ENCODE data around the gene VDAC1. TPM values are rescaled to one million over a fixed set of nuclear protein-coding genes. Genes with fewer than 3 reads are reported as not detected.

Gene VDAC1
- total and polyA plus RNA-seq, 2 donors (not counting 3 experiments of a cell fraction or from before 2014, with no cell fraction given) = 116 to 247 TPM

- intact Hi-C loops (cut with micrococcal nuclease) (no loop called here), dilution Hi-C loops (cut with MboI; ENCODE audit: extremely low pct_ligation_motif_present, low sequenced_read_pairs) (no loop called here)
- no peaks in the 10 kb centered on the region for H3K9me3 ChIP-seq (replicated peaks; ENCODE audit: control insufficient read depth, insufficient read depth, low read length)
- H3K36me3 ChIP-seq (ENCODE audit: control insufficient read depth in 2 of 2, extremely low read depth in 1 of 2, insufficient read depth in 2 of 2, low read length in 2 of 2) = no peaks in the 10 kb centered on the region
- no peaks in the 10 kb centered on the region for H3K9me1 ChIP-seq (replicated peaks; ENCODE audit: control insufficient read depth, extremely low read depth, insufficient read depth, low read length)
- DNase-seq (ENCODE audit: low read depth, low spot score) = no peak
- no peaks in the 10 kb centered on the region for H3K4me1 ChIP-seq (ENCODE audit: control insufficient read depth, extremely low read depth, insufficient read depth, low read length)
- no peaks in the 10 kb centered on the region for H3K79me2 ChIP-seq (ENCODE audit: control insufficient read depth, insufficient read depth, low read length)
- TF ChIP-seq MYC (IDR thresholded peaks at IDR 0.05; ENCODE audit: low read depth, low read length) (no peak), EZH2 (IDR thresholded peaks at IDR 0.05; ENCODE audit: borderline replicate concordance, low read depth, low read length, severe bottlenecking) (no peak), FOS (IDR thresholded peaks at IDR 0.05; ENCODE audit: borderline replicate concordance, insufficient read depth, low read length) (no peak), JUN (IDR thresholded peaks at IDR 0.05; ENCODE audit: borderline replicate concordance, insufficient read depth, insufficient read length, low read depth) (no peak), POLR2A (IDR thresholded peaks at IDR 0.05; ENCODE audit: low read depth, low read length) (no peak)
- H4K20me1 ChIP-seq (replicated peaks; ENCODE audit: control insufficient read depth, extremely low read depth, insufficient read depth, low read length) = no peaks in the 10 kb centered on the region
- peaks cover 0 to 2% of the 10 kb centered on the region in 2 experiments for H3K27me3 ChIP-seq (ENCODE audit: control insufficient read depth in 2 of 2, insufficient read depth in 2 of 2, low read length in 2 of 2)
- no peak overlapping the region for H3K4me2 ChIP-seq (ENCODE audit: insufficient read depth, low read length)
- POLR2A ChIA-PET = no interaction called here
- H3K4me3 ChIP-seq (replicated peaks in 1 of 3; ENCODE audit: insufficient read depth in 1 of 3, low read depth in 1 of 3, low read length in 3 of 3) = no peak overlapping the region
- no peak overlapping the region for H3K9ac ChIP-seq (replicated peaks; ENCODE audit: extremely low read depth, insufficient read depth, low read length)
- H2AFZ ChIP-seq (ENCODE audit: low read depth, low read length) = no peak overlapping the region
- FAIRE-seq = no peak
- no TSS peak for BruUV-seq (replicated peaks)
- H3K27ac ChIP-seq (ENCODE audit: insufficient read depth, low read depth, low read length) = no peak overlapping the region
- CTCF ChIA-PET = no interaction called here
Measured at GRCh38 chr5:133925269-133925668, 79.5 kb downstream of the VDAC1 start.

GRCh38 chr5:133924221-133924920 lies 80.4 kb downstream of the VDAC1 start:
- POLR2A ChIA-PET = no interaction called here
- no peaks in the 10 kb centered on the region for H3K9me3 ChIP-seq (replicated peaks; ENCODE audit: control insufficient read depth, insufficient read depth, low read length)
- FAIRE-seq (no peak), DNase-seq (ENCODE audit: low read depth, low spot score) (no peak)
- no peaks in the 10 kb centered on the region for H4K20me1 ChIP-seq (replicated peaks; ENCODE audit: control insufficient read depth, extremely low read depth, insufficient read depth, low read length)
- H3K79me2 ChIP-seq (ENCODE audit: control insufficient read depth, insufficient read depth, low read length) = no peaks in the 10 kb centered on the region
- peaks cover 0 to 2% of the 10 kb centered on the region in 2 experiments for H3K27me3 ChIP-seq (ENCODE audit: control insufficient read depth in 2 of 2, insufficient read depth in 2 of 2, low read length in 2 of 2)
- BruUV-seq (replicated peaks) = no TSS peak
- H3K9me1 ChIP-seq (replicated peaks; ENCODE audit: control insufficient read depth, extremely low read depth, insufficient read depth, low read length) = no peaks in the 10 kb centered on the region
- H3K4me2 ChIP-seq (ENCODE audit: insufficient read depth, low read length) = no peak overlapping the region
- no peaks in the 10 kb centered on the region for H3K36me3 ChIP-seq (ENCODE audit: control insufficient read depth in 2 of 2, extremely low read depth in 1 of 2, insufficient read depth in 2 of 2, low read length in 2 of 2)
- TF ChIP-seq EZH2 (IDR thresholded peaks at IDR 0.05; ENCODE audit: borderline replicate concordance, low read depth, low read length, severe bottlenecking) (no peak), MAX (IDR thresholded peaks at IDR 0.05; ENCODE audit: insufficient read depth, insufficient read length) (no peak), POLR2A (IDR thresholded peaks at IDR 0.05; ENCODE audit: low read depth, low read length) (no peak), POLR2AphosphoS5 (IDR thresholded peaks at IDR 0.05; ENCODE audit: insufficient read depth, low read depth, low read length) (no peak), FOS (IDR thresholded peaks at IDR 0.05; ENCODE audit: borderline replicate concordance, insufficient read depth, low read length) (no peak), MYC (IDR thresholded peaks at IDR 0.05; ENCODE audit: low read depth, low read length) (no peak), JUN (IDR thresholded peaks at IDR 0.05; ENCODE audit: borderline replicate concordance, insufficient read depth, insufficient read length, low read depth) (no peak), GATA2 (IDR thresholded peaks at IDR 0.05; ENCODE audit: insufficient read depth, insufficient read length, low read depth, low read length) (no peak)
- TF ChIP-seq, protein P1, sequence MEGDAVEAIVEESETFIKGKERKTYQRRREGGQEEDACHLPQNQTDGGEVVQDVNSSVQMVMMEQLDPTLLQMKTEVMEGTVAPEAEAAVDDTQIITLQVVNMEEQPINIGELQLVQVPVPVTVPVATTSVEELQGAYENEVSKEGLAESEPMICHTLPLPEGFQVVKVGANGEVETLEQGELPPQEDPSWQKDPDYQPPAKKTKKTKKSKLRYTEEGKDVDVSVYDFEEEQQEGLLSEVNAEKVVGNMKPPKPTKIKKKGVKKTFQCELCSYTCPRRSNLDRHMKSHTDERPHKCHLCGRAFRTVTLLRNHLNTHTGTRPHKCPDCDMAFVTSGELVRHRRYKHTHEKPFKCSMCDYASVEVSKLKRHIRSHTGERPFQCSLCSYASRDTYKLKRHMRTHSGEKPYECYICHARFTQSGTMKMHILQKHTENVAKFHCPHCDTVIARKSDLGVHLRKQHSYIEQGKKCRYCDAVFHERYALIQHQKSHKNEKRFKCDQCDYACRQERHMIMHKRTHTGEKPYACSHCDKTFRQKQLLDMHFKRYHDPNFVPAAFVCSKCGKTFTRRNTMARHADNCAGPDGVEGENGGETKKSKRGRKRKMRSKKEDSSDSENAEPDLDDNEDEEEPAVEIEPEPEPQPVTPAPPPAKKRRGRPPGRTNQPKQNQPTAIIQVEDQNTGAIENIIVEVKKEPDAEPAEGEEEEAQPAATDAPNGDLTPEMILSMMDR (IDR thresholded peaks at IDR 0.05; ENCODE audit: extremely low read depth in 1 of 2, insufficient read depth in 1 of 2, low read depth in 1 of 2, low read length in 2 of 2) = no peak
- intact Hi-C loops (cut with micrococcal nuclease) = no loop called here
- dilution Hi-C loops (cut with MboI; ENCODE audit: extremely low pct_ligation_motif_present, low sequenced_read_pairs) = no loop called here
- H3K4me1 ChIP-seq (ENCODE audit: control insufficient read depth, extremely low read depth, insufficient read depth, low read length) = no peaks in the 10 kb centered on the region
- no peak overlapping the region for H3K27ac ChIP-seq (ENCODE audit: insufficient read depth, low read depth, low read length)
- H2AFZ ChIP-seq (ENCODE audit: low read depth, low read length) = no peak overlapping the region
- CTCF ChIA-PET = interaction anchor here (1.1 kb wide), 1 partner anchor 501 kb away, joined by 4 read pairs; no protein-coding TSS in a partner anchor
- H3K4me3 ChIP-seq (replicated peaks in 1 of 3; ENCODE audit: insufficient read depth in 1 of 3, low read depth in 1 of 3, low read length in 3 of 3) = no peak overlapping the region
- no peak overlapping the region for H3K9ac ChIP-seq (replicated peaks; ENCODE audit: extremely low read depth, insufficient read depth, low read length)

All from endothelial cell of umbilical vein (primary cell).